Nephron (organoid): Measurements from ENCODE around the gene ENGASE.
A peak's percentile ranks its signal among the peaks of the same experiment; 100 is the strongest.

ENCODE experiments used
- H3K27ac Mint-ChIP-seq, 3 experiments: 2 replicates each; pipeline ENCODE4 v1.8.0; 2020; ENCODE audit warnings: mixed read lengths in 3 of 3, mild to moderate bottlenecking in 2 of 3, moderate library complexity in 1 of 3
- H3K27me3 Mint-ChIP-seq: 2 replicates; pipeline ENCODE4 v1.8.0; 2021; ENCODE audit warnings: low read depth, mild to moderate bottlenecking, moderate library complexity, mixed read lengths
- H3K36me3 Mint-ChIP-seq: 2 replicates; pipeline ENCODE4 v1.8.0; 2020; ENCODE audit warnings: low read depth, mixed read lengths
- H3K4me1 Mint-ChIP-seq: 2 replicates; pipeline ENCODE4 v1.8.0; 2020; ENCODE audit warnings: mixed read lengths
- H3K4me3 Mint-ChIP-seq, 3 experiments: 2 replicates each; pipeline ENCODE4 v1.8.0; 2020; ENCODE audit warnings: mild to moderate bottlenecking in 3 of 3, mixed read lengths in 3 of 3, moderate library complexity in 2 of 3
- H3K9me3 Mint-ChIP-seq: 2 replicates; pipeline ENCODE4 v1.8.0; 2020; ENCODE audit warnings: mixed read lengths
- TF ChIP-seq, protein P1 (sequence below), 3 experiments: fragments of 200-600 bp; sonication (generic); IDR thresholded peaks; one replicate each; pipeline ENCODE4 v1.5.0; 2021; ENCODE audit warnings: antibody characterized with exemption in 3 of 3; ENCODE audit not compliant: unreplicated experiment in 3 of 3

Gene ENGASE

DNA sequence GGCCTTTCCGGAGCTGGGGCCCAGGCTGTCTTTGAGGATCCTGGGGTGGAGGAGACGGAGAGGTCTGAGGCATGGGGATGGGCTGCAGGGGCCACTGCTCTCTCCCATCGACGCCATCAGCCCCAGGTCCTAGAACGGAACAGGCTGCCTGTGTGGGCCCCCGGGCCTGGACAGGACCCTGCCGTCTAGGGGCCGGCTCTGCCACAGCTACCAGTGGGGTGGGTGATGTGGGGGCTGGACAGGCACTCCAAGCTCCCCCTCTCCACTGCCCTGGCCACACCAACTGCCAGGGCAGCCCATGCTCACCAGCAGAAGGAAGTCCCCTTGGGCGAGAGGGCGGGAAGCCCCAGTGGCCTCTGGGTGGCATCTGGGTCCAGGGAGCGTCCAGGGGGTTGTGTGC lies 37.8 kb downstream of the ENGASE start:
- H3K27ac Mint-ChIP-seq: no peak overlapping the region
- peaks cover 19% of the 10 kb centered on the region for H3K27me3 Mint-ChIP-seq
- no peaks in the 10 kb centered on the region for H3K36me3 Mint-ChIP-seq
- peaks cover 14% of the 10 kb centered on the region for H3K4me1 Mint-ChIP-seq
- TF ChIP-seq, protein P1, sequence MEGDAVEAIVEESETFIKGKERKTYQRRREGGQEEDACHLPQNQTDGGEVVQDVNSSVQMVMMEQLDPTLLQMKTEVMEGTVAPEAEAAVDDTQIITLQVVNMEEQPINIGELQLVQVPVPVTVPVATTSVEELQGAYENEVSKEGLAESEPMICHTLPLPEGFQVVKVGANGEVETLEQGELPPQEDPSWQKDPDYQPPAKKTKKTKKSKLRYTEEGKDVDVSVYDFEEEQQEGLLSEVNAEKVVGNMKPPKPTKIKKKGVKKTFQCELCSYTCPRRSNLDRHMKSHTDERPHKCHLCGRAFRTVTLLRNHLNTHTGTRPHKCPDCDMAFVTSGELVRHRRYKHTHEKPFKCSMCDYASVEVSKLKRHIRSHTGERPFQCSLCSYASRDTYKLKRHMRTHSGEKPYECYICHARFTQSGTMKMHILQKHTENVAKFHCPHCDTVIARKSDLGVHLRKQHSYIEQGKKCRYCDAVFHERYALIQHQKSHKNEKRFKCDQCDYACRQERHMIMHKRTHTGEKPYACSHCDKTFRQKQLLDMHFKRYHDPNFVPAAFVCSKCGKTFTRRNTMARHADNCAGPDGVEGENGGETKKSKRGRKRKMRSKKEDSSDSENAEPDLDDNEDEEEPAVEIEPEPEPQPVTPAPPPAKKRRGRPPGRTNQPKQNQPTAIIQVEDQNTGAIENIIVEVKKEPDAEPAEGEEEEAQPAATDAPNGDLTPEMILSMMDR (IDR thresholded peaks at IDR 0.05; ENCODE audit: unreplicated experiment in 3 of 3): no peak
- H3K4me3 Mint-ChIP-seq: no peak overlapping the region
- H3K9me3 Mint-ChIP-seq: no peaks in the 10 kb centered on the region

DNA sequence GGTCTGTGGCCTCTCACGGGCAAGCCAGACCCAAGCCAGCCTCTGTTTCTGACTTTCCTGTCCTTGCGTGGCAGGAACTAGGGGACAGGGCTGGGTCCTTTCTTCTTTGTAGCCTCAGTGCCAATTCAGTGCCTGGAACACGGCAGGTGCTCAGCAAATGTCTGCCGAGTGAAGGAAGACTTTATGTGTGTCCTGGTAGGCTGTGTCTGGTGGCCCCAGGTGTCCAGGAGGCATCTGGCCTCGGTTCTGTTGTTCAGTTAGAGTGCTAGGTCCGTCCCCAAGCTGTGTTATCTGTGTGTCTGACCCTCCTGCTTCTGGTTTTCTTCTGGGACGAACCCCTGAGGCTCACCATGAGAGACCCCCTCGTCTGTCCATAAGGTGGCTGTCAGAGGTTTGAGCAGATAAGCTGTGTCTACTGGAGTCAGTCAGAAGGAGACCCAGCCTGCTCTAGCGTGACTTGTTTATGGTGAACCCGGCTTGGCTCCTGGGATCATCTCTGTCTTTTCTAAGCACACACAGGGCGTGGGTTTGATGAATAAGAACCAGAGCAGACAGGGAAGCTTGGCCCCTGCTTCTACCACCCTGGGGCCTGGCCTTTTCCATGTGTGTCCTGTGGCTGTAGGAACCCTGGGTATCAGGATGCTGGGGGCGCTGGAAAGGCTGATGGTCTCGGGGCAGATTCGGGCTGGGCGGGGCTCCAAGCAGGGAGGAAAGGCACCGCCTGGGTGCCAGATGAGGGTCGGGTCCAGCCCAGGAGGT lies 39.3 kb downstream of the ENGASE start:
- Mint-ChIP-seq H3K4me1 (peaks cover 14% of the 10 kb centered on the region), H3K27me3 (peaks cover 14% of the 10 kb centered on the region), H3K27ac (peak overlapping the region; percentile 42 to 55 (median 50)), H3K36me3 (no peaks in the 10 kb centered on the region), H3K4me3 (no peak overlapping the region), H3K9me3 (no peaks in the 10 kb centered on the region)
- TF ChIP-seq, protein P1 (IDR thresholded peaks at IDR 0.05; ENCODE audit: unreplicated experiment in 3 of 3): no peak

DNA sequence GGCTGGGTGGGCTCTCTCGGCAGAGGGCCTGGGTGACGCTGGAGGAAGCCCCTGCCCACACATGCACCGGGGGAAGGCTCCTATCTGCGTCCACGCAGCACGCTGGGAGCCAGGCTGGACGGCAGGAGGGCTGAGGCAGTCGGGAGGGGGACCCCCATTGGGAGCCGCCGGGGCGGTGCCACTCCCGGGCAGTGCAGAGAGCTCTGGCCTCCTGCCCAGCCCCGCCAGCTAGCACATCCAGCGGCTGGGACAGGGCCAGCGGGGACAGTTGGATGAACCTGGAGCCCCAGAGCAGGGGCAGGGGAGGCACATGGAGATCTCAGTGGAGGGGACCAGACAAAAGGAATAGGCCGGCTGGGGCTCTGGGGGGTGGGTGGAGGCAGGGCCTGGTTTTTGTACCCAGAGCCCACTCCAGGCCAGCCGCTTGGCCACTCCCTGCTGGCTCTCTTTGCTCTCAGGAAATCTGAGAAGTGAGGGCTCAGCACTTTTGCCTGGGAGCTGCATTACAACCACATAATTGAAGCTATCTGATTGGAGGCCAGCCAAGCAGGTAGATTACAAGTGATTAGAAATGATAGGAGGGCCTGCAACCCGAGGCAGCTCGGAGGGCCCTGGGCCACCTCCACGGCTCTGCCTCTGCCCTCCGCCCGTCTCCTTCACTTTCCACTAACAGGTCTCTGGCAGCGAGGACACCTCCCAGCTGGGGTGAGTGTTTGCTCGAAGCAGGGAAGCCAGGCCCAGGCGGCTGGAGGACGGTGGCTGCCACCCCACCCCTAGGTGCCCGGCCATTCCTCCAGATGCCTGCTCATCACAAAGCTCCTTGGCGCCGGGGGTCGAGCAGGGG lies 40.1 kb downstream of the ENGASE start:
- H3K4me3 Mint-ChIP-seq: no peak overlapping the region

DNA sequence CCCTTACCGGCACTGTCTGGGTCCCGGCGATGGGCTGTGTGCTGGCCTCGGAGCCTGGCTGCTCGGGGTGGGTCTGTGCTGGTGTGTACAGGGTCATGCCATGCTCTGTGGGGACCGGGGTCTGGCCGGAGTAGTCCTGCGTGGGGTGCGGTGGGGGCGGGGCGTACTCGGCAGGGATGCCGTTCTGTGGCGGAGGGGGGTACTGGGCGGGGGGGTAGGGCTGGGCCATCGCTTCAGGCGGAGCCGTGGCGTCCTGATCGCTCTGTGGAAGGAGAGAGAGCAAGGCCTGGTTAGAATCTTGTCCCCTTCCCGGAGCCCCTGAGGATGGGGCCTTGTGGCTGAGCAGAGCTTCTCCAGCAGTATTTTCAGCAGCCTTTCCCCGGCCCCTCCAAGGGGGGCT lies 40.9 kb downstream of the ENGASE start:
- H3K9me3 Mint-ChIP-seq: no peaks in the 10 kb centered on the region
- H3K4me3 Mint-ChIP-seq: no peak overlapping the region
- peaks cover 18% of the 10 kb centered on the region for H3K27me3 Mint-ChIP-seq
- no peak overlapping the region for H3K27ac Mint-ChIP-seq
- H3K36me3 Mint-ChIP-seq: no peaks in the 10 kb centered on the region
- TF ChIP-seq, protein P1 (IDR thresholded peaks at IDR 0.05; ENCODE audit: unreplicated experiment in 3 of 3): no peak
- peaks cover 14% of the 10 kb centered on the region for H3K4me1 Mint-ChIP-seq

More for the DNA sequence above, 40.1 kb downstream of the ENGASE start:
- Mint-ChIP-seq H3K9me3 (no peaks in the 10 kb centered on the region), H3K4me1 (peaks cover 14% of the 10 kb centered on the region), H3K27ac (peak overlapping the region in 2 of 3 experiments; percentile 44 to 74), H3K36me3 (no peaks in the 10 kb centered on the region), H3K27me3 (peaks cover 18% of the 10 kb centered on the region)
- TF ChIP-seq, protein P1 (IDR thresholded peaks at IDR 0.05; ENCODE audit: unreplicated experiment in 3 of 3): no peak

DNA sequence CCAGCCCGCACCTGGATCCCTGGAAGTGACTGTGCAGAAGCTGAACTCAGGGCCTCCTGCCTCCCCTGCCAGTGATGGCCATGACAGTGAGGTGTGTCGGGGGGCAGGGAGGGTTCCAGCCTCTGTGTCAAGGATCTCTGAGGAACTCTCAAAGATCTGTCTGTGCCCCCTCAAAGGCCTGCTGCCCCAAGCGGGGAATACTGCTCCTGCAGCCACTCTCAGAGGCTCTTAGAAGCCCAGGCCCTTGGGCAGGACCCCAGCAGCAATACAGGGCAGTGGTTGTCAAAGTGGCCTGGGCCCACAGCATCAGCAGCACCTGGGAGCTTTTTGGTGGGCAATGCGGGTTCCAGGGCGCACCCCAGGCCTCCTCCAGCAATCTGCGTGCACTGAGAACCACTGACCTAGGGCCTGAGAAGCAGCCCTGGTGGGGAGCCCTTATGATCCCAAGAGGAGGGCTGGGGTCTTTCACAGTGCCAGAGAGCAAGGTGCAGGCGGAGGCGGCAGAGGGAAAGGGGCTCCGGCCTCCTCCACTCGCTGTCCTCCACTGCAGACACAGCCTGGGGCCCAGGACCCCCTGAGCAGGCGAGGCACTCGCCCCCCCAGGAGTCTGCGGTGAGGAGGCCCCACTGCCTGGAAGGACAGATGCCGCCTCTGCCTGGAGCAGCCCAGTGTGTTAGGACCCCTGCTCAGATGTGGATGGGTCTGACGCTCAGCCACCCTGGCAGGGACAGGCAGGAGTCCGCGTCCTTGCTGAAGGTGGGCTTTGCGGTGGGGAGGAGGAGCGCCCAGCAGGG lies 42.1 kb downstream of the ENGASE start:
- H3K27me3 Mint-ChIP-seq: peaks cover 13% of the 10 kb centered on the region
- H3K4me1 Mint-ChIP-seq: peaks cover 14% of the 10 kb centered on the region
- H3K9me3 Mint-ChIP-seq: no peaks in the 10 kb centered on the region
- H3K36me3 Mint-ChIP-seq: no peaks in the 10 kb centered on the region
- H3K27ac Mint-ChIP-seq: no peak overlapping the region
- TF ChIP-seq, protein P1 (IDR thresholded peaks at IDR 0.05; ENCODE audit: unreplicated experiment in 3 of 3): no peak
- H3K4me3 Mint-ChIP-seq: no peak overlapping the region
